Tracheal epithelial cell (primary cell): ENCODE data around the gene ZNF573. TPM values are rescaled to one million over a fixed set of nuclear protein-coding genes. Genes with fewer than 3 reads are reported as not detected.

Source experiments
- total RNA-seq: library from RNA; depleted of rRNA; stranded (reverse); fragments of >200 nt; gene quantifications from 2 replicates; pipeline ENCODE4 v1.2.1, GENCODE V29; 2014

The ZNF573 gene
- 3.9 and 5.5 TPM in 2 replicates for total RNA-seq

GRCh38 chr19:37779127-37780005, at the start of gene ZNF573:
ZNF573 (minus strand) TSS chr19:37779586; CDS start chr19:37773729, 5,857 bp downstream.

GRCh38 chr19:37719111-37719926, 60.1 kb downstream of the ZNF573 start, which contains the start of gene ZNF607:
ZNF607 (minus strand) TSS chr19:37719761; CDS start chr19:37711618, 8,143 bp downstream.

Other genes starting within 250 kb of the ZNF573 start
- 3.6 and 4.9 TPM in 2 replicates for gene ZNF571, start 184.8 kb downstream of the ZNF573 start, total RNA-seq
- gene ZNF540, start 184.7 kb downstream of the ZNF573 start, total RNA-seq: 0.48 TPM in 1 of 2 replicates, not detected in the other
- gene ZFP30, start 124.1 kb downstream of the ZNF573 start, total RNA-seq: 13.7 and 17.5 TPM in 2 replicates
- gene ZNF607, start 59.8 kb downstream of the ZNF573 start, total RNA-seq: 4.6 and 5.5 TPM in 2 replicates
- under 0.01 TPM in 1 of 2 replicates, not detected in the other for gene WDR87, start 127.0 kb upstream of the ZNF573 start, total RNA-seq
- 5.3 and 15.7 TPM in 2 replicates for gene SIPA1L3, start 127.6 kb upstream of the ZNF573 start, total RNA-seq